ENCODE data around the gene FAM32A.

Gene FAM32A

DNA sequence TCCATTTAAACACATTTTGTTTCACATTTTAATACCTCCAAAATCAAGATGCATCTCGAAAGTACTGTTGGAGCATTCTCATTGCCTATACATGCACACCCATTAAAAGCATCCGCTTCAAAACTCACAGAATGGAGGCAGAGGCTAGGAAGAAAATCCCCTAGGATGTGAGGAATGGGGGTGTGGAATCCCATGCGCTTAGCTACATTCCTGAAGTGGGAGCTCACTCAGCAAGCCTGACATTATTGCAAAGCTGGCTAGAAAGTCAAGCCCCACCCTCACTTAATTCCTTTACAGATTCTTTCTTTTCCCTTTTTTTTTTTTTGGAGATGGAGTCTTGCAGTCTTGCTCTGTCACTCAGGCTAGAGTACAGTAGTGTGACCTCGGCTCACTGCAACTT, 4.6 kb upstream of the FAM32A start:
- peak; percentile 88 for DNase-seq (ENCODE audit: low read depth)
- TF ChIP-seq, protein P1, sequence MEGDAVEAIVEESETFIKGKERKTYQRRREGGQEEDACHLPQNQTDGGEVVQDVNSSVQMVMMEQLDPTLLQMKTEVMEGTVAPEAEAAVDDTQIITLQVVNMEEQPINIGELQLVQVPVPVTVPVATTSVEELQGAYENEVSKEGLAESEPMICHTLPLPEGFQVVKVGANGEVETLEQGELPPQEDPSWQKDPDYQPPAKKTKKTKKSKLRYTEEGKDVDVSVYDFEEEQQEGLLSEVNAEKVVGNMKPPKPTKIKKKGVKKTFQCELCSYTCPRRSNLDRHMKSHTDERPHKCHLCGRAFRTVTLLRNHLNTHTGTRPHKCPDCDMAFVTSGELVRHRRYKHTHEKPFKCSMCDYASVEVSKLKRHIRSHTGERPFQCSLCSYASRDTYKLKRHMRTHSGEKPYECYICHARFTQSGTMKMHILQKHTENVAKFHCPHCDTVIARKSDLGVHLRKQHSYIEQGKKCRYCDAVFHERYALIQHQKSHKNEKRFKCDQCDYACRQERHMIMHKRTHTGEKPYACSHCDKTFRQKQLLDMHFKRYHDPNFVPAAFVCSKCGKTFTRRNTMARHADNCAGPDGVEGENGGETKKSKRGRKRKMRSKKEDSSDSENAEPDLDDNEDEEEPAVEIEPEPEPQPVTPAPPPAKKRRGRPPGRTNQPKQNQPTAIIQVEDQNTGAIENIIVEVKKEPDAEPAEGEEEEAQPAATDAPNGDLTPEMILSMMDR (conservative IDR thresholded peaks at IDR 0.05; ENCODE audit: low read length): no peak
- H3K4me3 ChIP-seq (ENCODE audit: low read length): no peak overlapping the region

DNA sequence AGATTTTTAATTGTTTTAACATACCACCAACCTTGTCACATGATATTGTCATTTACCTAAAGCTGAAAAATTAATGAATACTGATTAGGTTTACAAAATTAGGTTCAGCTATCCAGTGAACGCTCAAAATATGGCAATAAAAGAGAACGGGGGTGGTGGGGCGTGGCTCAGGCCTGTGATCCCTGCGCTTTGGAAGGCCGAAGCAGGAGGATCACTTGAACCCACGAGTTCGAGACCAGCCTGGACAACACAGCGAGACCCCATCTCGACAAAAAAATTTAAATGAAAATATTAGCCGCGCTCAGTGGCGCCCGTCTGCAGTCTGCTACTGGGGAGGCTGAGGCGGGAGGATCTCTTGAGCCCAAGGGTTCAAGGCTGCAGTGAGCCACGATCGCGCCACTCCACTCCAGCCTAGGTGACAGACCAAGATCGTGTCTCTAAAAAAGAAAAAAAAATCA, 516 bp upstream of the FAM32A start:
- H3K4me3 ChIP-seq (ENCODE audit: low read length): peak overlapping the region; percentile 61
- TF ChIP-seq, protein P1 (conservative IDR thresholded peaks at IDR 0.05; ENCODE audit: low read length): no peak
- DNase-seq (ENCODE audit: low read depth): no peak

DNA sequence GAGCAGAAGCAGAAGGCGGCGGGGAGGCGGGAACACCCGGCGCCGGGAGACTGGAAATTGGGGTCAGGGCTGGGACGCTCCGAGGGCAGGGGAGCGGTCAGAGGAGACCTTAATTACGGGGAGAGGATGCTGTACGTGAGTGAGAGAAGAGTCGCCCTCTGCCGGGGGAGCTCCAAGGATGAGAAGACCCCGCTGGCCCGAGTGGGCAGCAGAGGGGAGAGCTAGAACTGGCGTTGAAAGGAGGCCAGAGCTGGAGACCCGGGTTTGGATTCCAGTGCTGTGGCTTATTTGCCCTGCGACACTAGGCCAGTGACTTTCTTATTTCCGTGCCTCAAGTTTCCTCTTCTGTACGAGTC, 536 bp downstream of the FAM32A start:
- DNase-seq (ENCODE audit: low read depth): peak; percentile 43
- TF ChIP-seq, protein P1 (conservative IDR thresholded peaks at IDR 0.05; ENCODE audit: low read length): peak; percentile 50
- H3K4me3 ChIP-seq (ENCODE audit: low read length): peak overlapping the region; percentile 95

DNA sequence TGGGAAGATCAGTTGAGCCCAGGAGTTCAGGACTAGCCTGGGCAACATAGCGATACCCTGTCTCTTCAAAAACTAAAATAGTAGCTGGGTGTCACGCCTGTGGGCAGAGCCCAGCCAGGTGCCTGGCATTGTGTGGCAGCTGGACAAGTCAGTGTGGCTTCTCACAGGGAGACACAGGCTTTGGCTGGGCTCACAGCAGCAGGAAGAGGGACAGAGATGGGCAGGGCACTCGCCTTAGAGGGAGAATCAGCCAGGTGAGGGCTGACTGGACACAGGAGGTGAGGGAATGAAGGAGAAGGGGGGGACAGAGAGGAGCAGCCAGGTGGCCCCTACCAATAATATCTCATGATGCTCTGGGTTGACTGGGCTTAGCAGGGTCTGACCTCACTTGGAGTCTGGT, 3.3 kb downstream of the FAM32A start:
- DNase-seq (ENCODE audit: low read depth): no peak
- H3K4me3 ChIP-seq (ENCODE audit: low read length): no peak overlapping the region
- TF ChIP-seq, protein P1 (conservative IDR thresholded peaks at IDR 0.05; ENCODE audit: low read length): no peak

DNA sequence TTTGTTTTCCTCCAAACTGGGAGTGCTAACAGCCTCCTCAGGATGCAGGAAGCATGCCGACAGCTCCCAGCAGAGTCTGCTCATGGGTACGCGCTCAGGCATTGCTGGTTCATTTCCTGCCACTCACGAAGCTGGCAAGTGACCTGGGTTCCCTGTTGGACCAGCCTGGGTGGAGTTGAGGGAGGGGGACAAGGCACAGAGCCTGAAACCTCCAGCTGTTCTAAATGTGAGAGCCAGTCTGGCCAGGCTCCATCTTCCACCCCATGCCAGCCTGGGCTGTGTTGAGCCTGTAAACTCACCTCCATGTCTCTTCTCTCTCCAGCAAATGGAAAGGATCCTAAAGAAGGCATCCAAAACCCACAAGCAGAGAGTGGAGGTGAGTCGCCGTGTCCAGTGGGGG, 5.0 kb downstream of the FAM32A start:
- no peak for DNase-seq (ENCODE audit: low read depth)
- TF ChIP-seq, protein P1 (conservative IDR thresholded peaks at IDR 0.05; ENCODE audit: low read length): no peak
- H3K4me3 ChIP-seq (ENCODE audit: low read length): no peak overlapping the region

DNA sequence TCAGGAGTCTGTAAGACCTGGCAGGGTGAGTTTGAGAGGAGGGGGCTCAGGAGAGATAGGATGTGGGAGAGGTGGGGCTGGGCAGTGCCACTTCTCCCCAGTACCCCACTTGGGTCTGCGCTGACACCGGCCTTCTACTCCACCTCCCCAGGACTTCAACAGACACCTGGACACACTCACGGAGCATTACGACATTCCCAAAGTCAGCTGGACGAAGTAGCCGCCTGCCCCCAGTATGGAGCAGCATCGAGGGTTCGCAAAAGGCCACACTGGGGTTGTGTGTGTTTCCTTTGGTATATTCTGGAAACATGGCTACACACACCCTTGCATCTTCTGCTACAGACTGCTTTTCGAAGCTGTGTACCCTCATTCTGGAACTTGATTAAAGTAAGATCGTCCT, 5.5 kb downstream of the FAM32A start:
- no peak overlapping the region for H3K4me3 ChIP-seq (ENCODE audit: low read length)
- TF ChIP-seq, protein P1 (conservative IDR thresholded peaks at IDR 0.05; ENCODE audit: low read length): no peak
- no peak for DNase-seq (ENCODE audit: low read depth)

DNA sequence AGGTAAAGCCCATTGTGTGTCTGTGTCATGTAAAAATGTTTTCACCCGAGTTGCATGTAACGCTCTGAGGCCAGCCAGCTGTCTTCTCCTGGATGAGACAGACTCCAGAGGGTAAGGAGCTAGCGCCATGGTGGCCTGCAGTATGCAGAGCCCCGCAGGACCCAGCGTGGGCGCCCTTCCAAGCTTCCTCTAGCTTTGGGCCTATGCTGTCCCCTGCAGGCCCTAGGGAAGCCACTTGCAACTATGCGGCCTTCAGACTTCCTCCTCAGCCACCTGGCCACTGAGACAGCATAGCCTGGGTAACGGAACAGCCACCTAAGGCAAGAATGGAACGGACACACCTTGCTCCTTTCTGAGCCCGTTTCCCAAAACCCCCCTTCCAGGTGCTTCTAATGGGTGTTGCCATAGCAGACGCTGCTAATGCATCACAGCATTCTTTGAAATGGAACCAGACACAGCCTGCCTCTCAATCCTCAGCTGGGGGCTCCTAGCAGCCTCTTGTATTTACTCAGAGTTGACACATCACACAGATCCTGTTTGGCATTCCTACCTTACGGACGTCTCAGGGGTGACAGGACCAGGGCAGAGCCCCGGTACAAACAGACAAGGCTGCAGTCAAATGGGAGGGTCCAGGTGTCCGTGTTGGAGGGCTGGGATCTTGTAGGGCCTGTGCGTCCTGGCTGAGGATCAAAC, 6.2 kb downstream of the FAM32A start:
- no peak overlapping the region for H3K4me3 ChIP-seq (ENCODE audit: low read length)
- TF ChIP-seq, protein P1 (conservative IDR thresholded peaks at IDR 0.05; ENCODE audit: low read length): no peak
- DNase-seq (ENCODE audit: low read depth): no peak

All from AG10803 (cell line).